Upper lobe of left lung (tissue), 6 donors: ENCODE data around the gene STXBP5L. TPM values are rescaled to one million over a fixed set of nuclear protein-coding genes. Genes with fewer than 3 reads are reported as not detected.

ENCODE experiments used
- ATAC-seq, 2 donors: fragments of 200-7000 bp; cut with Tn5 transposase; one replicate each; pipeline ENCODE4 v1.9.1; 2022; ENCODE audit warnings: mild to moderate bottlenecking in 2 of 2, moderate library complexity in 2 of 2; ENCODE audit not compliant: low FRiP score in 2 of 2
- DNase-seq, 2 donors: peaks; one replicate each; pipeline ENCODE4 v3.0.0-alpha.2; 2019 to 2020
- H3K27ac ChIP-seq, 4 donors: fragments of 200-600 bp; sonication (generic); one replicate each; pipeline ENCODE4 v1.5.1; 2016 to 2019
- H3K27me3 ChIP-seq, 4 donors: fragments of 200-600 bp; sonication (generic); one replicate each; pipeline ENCODE4 v1.5.1; 2017 to 2019
- H3K36me3 ChIP-seq, 4 donors: fragments of 200-600 bp; sonication (generic); one replicate each; pipeline ENCODE4 v1.5.1; 2016 to 2019
- H3K4me1 ChIP-seq, 4 donors: fragments of 200-600 bp; sonication (generic); one replicate each; pipeline ENCODE4 v1.5.1; 2018 to 2019
- H3K4me3 ChIP-seq, 4 donors: fragments of 200-600 bp; sonication (generic); one replicate each; pipeline ENCODE4 v1.5.1; 2017 to 2019; ENCODE audit warnings: mild to moderate bottlenecking in 2 of 4, moderate library complexity in 1 of 4
- H3K9me3 ChIP-seq, 4 donors: fragments of 200-600 bp; sonication (generic); one replicate each; pipeline ENCODE4 v1.5.1; 2018 to 2019
- EP300 ChIP-seq, 4 donors: sonication (generic); formaldehyde crosslinking; IDR thresholded peaks; one replicate each; pipeline ENCODE4 v1.5.1; 2017; ENCODE audit warnings: antibody characterized with exemption in 4 of 4, control low read depth in 2 of 4
- POLR2A ChIP-seq, 4 donors: fragments of 450-650 bp; IDR thresholded peaks; one replicate each; pipeline ENCODE4 v1.5.1; 2016 to 2017; ENCODE audit warnings: antibody characterized with exemption in 4 of 4, mild to moderate bottlenecking in 2 of 4
- POLR2AphosphoS5 ChIP-seq, 2 donors: sonication (generic); formaldehyde crosslinking; IDR thresholded peaks; one replicate each; pipeline ENCODE4 v1.5.1; 2017; ENCODE audit warnings: antibody characterized with exemption in 2 of 2
- WGBS, 2 donors: methylation state at CpG; one replicate each; pipeline ENCODE4 v1.1.5; 2017 to 2018; 5-methylcytosine and 5-hydroxymethylcytosine counted together
- total RNA-seq, 6 donors: library from RNA; depleted of rRNA in 4 of 6; stranded (reverse); fragments of >200 nt in 4 of 6; gene quantifications; one replicate each; pipeline versions ENCODE4 v1.1.0 to v1.2.1, GENCODE V29; 2016 to 2021
- TF ChIP-seq, protein P1 (sequence below), 6 experiments: fragments of 450-650 bp in 4 of 6; fragments of 200-600 bp in 2 of 6; sonication (generic) in 2 of 6; IDR thresholded peaks; one replicate each; pipeline ENCODE4 v1.5.1; 2016 to 2019; ENCODE audit warnings: antibody characterized with exemption in 6 of 6
- donor health status: DM: no; HTN: no; CAD: no; lungs with moderate emphysema.
- donor health status: DM: no; HTN: yes; CAD: no; lungs with severe emphysema.

The STXBP5L gene
- under 1 TPM in 1 of 6 donors, not detected in 5; 0.07 TPM for total RNA-seq

DNA sequence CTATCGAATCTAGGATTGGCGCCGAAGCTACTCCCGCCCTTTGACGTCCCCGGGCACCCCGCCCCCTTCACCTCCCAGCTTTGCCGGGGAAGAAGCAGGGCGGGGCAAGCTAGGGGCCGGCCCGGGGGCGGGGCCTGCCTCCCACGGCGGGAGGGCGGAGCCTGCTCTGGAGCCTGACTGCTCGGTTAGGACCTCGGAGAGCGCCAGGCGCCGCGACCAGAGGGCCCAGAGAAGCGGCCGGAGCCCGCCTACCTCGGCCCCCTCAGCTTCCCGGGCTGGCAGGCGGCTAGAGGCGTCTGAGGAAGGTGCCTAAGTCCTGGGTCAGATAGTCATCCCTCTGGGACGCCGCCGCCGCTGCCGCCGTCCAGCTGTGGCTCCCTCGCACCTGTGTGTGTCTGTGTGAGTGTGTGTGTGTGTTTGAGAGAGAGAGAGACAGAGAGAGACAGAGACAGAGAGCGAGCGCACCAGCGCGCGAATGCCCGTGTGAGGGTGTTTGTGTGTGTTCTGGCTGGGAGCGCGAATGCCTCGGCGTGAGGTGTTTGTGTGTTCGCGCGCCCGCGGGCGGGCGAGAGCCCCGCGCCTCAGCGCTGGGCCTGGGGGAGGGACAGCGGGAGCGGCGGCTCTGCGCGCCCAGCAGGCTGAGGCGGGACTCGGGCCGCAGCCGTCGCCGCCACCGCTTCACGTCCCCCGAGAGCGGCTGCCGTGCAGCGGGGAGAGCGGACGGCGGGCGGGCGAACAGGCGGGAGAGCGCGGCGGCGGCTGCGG, at the start of gene STXBP5L:
Gene STXBP5L, plus strand, starts transcription at position 176 of the 765 bp plus-strand sequence. CDS start 1,374 bp downstream, outside the sequence.
- TF ChIP-seq POLR2AphosphoS5 (IDR thresholded peaks at IDR 0.05): no peak
- Histone ChIP-seq H3K36me3 (no peaks in the 10 kb centered on the region), H3K27me3 (peaks cover 0 to 23% (median 9%) of the 10 kb centered on the region in 4 donors), H3K4me1 (peaks cover 14 to 21% (median 15%) of the 10 kb centered on the region in 4 donors), H3K9me3 (no peaks in the 10 kb centered on the region), H3K27ac (no peak within 1 kb of the TSS), H3K4me3 (peak within 1 kb of the TSS in 3 of 4 donors; percentile 29 to 48 (median 45))
- peak; percentile 74 to 90 for ATAC-seq
- DNase-seq: peak; percentile 62 to 94
- WGBS, 2 donors: 1 to 4% methylated on average over 25 to 30 of the region's 83 CpGs

DNA sequence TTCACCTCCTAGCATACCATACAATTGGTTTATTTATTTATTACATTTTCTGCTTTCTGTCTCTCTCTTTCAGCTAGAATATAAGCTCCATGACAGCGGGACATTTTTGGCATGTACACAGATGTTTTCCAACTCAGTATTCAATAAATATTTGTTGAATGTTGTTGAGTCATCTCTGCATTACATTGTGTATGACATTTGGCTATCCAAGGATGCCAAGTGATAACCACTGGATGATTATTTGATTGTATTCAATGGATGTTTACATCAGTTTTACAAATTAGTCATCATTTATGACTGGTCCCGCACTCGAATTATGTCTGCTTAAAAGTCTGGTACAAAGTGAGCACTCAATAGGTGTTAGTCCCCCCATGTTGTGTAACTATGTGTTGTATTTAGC, 49.5 kb upstream of the STXBP5L start:
- DNase-seq (no peak), ATAC-seq (no peak)
- Histone ChIP-seq H3K4me1 (no peaks in the 10 kb centered on the region), H3K27me3 (no peaks in the 10 kb centered on the region), H3K4me3 (no peak overlapping the region), H3K27ac (no peak overlapping the region), H3K36me3 (no peaks in the 10 kb centered on the region), H3K9me3 (no peaks in the 10 kb centered on the region)
- 86 to 91% methylated on average over 3 of the region's 3 CpGs for WGBS, 2 donors
- TF ChIP-seq EP300 (IDR thresholded peaks at IDR 0.05) (no peak), POLR2A (IDR thresholded peaks at IDR 0.05) (no peak), POLR2AphosphoS5 (IDR thresholded peaks at IDR 0.05) (no peak)
- TF ChIP-seq, protein P1, sequence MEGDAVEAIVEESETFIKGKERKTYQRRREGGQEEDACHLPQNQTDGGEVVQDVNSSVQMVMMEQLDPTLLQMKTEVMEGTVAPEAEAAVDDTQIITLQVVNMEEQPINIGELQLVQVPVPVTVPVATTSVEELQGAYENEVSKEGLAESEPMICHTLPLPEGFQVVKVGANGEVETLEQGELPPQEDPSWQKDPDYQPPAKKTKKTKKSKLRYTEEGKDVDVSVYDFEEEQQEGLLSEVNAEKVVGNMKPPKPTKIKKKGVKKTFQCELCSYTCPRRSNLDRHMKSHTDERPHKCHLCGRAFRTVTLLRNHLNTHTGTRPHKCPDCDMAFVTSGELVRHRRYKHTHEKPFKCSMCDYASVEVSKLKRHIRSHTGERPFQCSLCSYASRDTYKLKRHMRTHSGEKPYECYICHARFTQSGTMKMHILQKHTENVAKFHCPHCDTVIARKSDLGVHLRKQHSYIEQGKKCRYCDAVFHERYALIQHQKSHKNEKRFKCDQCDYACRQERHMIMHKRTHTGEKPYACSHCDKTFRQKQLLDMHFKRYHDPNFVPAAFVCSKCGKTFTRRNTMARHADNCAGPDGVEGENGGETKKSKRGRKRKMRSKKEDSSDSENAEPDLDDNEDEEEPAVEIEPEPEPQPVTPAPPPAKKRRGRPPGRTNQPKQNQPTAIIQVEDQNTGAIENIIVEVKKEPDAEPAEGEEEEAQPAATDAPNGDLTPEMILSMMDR (IDR thresholded peaks at IDR 0.05): no peak

DNA sequence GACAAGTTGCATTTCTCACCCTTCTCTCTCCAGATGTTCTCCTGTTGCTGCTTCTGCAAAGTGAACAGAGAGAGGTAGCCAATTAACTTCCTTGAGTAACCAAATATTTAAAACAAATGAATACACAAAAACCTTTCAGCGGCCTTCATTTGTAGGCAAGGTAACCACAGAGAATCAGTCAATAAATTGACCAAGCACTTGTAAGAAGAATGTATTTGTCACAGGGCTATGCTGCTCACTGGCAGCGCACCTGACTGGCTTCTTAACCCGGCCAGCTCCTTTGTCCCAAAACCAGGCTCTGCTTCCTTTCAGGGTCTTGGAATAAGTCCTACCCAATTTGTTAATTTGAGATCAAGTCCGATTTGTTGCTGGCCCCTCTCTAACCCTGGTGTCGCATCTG, 43.5 kb upstream of the STXBP5L start:
- Histone ChIP-seq H3K27ac (no peak overlapping the region), H3K9me3 (no peaks in the 10 kb centered on the region), H3K36me3 (no peaks in the 10 kb centered on the region), H3K27me3 (no peaks in the 10 kb centered on the region), H3K4me3 (no peak overlapping the region), H3K4me1 (no peaks in the 10 kb centered on the region)
- 66 to 86% methylated on average over 5 of the region's 5 CpGs for WGBS, 2 donors
- no peak for ATAC-seq
- DNase-seq: no peak
- TF ChIP-seq POLR2A (IDR thresholded peaks at IDR 0.05) (no peak), EP300 (IDR thresholded peaks at IDR 0.05) (no peak), POLR2AphosphoS5 (IDR thresholded peaks at IDR 0.05) (no peak)
- TF ChIP-seq, protein P1 (IDR thresholded peaks at IDR 0.05): no peak

DNA sequence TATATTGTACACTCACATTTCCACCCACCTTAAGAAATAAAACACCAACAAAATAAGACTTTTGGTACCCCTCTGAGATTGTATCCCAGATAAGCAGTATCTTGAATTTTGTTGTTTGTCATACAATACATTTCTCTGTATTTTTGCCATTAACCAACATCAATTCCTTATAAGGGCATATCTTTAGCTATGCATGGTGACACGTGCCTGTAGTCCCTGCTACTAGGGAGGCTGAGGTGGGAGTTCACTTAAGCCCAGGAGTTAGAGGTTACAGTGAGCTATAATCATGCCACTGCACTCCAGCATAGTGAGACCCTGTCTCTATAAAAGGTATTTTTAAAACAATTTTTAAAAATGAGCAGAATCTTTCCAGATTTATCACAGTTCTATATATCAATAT, 32.5 kb upstream of the STXBP5L start:
- no peak overlapping the region for H3K27ac ChIP-seq
- H3K4me1 ChIP-seq: no peaks in the 10 kb centered on the region
- no peaks in the 10 kb centered on the region for H3K36me3 ChIP-seq
- 37 to 71% methylated on average over 1 of the region's 1 CpG for WGBS, 2 donors
- ATAC-seq: no peak
- H3K4me3 ChIP-seq: no peak overlapping the region
- DNase-seq: no peak
- H3K27me3 ChIP-seq: no peaks in the 10 kb centered on the region
- no peaks in the 10 kb centered on the region for H3K9me3 ChIP-seq
- no peak for TF ChIP-seq POLR2AphosphoS5 (IDR thresholded peaks at IDR 0.05)
- TF ChIP-seq, protein P1 (IDR thresholded peaks at IDR 0.05): no peak
- no peak for TF ChIP-seq POLR2A (IDR thresholded peaks at IDR 0.05)
- TF ChIP-seq EP300 (IDR thresholded peaks at IDR 0.05): no peak

DNA sequence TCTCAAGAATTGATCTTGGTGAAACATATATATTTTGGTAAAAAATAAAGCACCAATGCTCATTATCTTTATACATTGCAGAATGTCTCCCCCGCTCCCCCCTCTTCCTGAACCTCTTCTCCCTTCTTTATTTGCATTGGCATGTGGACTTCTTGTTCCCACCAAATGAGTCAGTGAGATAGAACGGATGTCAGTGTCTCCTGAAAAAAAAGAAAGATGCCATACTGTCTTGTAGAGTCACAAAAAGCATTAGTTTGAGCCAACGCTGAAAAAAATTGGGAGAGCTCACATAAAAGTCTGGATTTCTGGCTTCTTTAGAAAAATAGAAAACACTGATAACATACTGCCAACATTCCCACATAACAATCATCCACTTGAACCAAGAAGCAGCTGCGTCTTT, 32.0 kb upstream of the STXBP5L start:
- ATAC-seq (no peak), DNase-seq (no peak)
- Histone ChIP-seq H3K4me1 (no peaks in the 10 kb centered on the region), H3K36me3 (no peaks in the 10 kb centered on the region), H3K27me3 (no peaks in the 10 kb centered on the region), H3K9me3 (no peaks in the 10 kb centered on the region), H3K4me3 (no peak overlapping the region), H3K27ac (no peak overlapping the region)
- no peak for TF ChIP-seq POLR2A (IDR thresholded peaks at IDR 0.05)
- TF ChIP-seq, protein P1 (IDR thresholded peaks at IDR 0.05): no peak
- no peak for TF ChIP-seq EP300 (IDR thresholded peaks at IDR 0.05)
- TF ChIP-seq POLR2AphosphoS5 (IDR thresholded peaks at IDR 0.05): no peak
- 58 to 62% methylated on average over 4 of the region's 4 CpGs for WGBS, 2 donors
